Heart right ventricle (tissue), 16 donors: ENCODE data around the gene ATP4A. TPM values are rescaled to one million over a fixed set of nuclear protein-coding genes. Genes with fewer than 3 reads are reported as not detected.

ENCODE experiments used
- ATAC-seq, 8 donors: fragments of 200-7000 bp; cut with Tn5 transposase; one replicate each; pipeline ENCODE4 v1.9.1; 2020; ENCODE audit warnings: mild to moderate bottlenecking in 8 of 8, moderate library complexity in 8 of 8, moderate number of reproducible peaks in 1 of 8
- DNase-seq, 2 donors: peaks; one replicate each; pipeline ENCODE4 v3.0.0-alpha.2; 2020
- H3K27ac ChIP-seq, 10 donors: fragments of 200-600 bp; sonication (generic) in 2 of 10; one replicate each; pipeline versions ENCODE4 v1.5.0 to v1.8.0; 2020 to 2022; ENCODE audit warnings: mild to moderate bottlenecking in 3 of 10
- H3K27me3 ChIP-seq, 7 donors: fragments of 200-600 bp; one replicate each; pipeline ENCODE4 v1.8.0; 2021 to 2022; ENCODE audit warnings: mild to moderate bottlenecking in 2 of 7
- H3K36me3 ChIP-seq, 9 donors: fragments of 200-600 bp; sonication (generic) in 1 of 9; one replicate each; pipeline versions ENCODE4 v1.5.0 to v1.8.0; 2020 to 2022; ENCODE audit warnings: mild to moderate bottlenecking in 2 of 9
- H3K4me1 ChIP-seq, 9 donors: fragments of 200-600 bp; sonication (generic) in 1 of 9; one replicate each; pipeline versions ENCODE4 v1.5.0 to v1.8.0; 2020 to 2022; ENCODE audit warnings: mild to moderate bottlenecking in 4 of 9
- H3K4me3 ChIP-seq, 10 donors: fragments of 200-600 bp; sonication (generic) in 2 of 10; one replicate each; pipeline versions ENCODE4 v1.5.0 to v1.8.0; 2020 to 2022; ENCODE audit warnings: mild to moderate bottlenecking in 7 of 10, moderate library complexity in 2 of 10
- H3K9me3 ChIP-seq, 11 donors: fragments of 200-600 bp in 10 of 11; sonication (generic) in 2 of 11; one replicate each; pipeline versions ENCODE4 v1.5.0 to v1.8.0; 2013 to 2022; ENCODE audit warnings: mild to moderate bottlenecking in 2 of 11, control low read depth in 1 of 11, moderate library complexity in 1 of 11
- CTCF ChIP-seq, 9 donors: fragments of 200-600 bp; sonication (generic) in 2 of 9; IDR thresholded peaks; one replicate each; pipeline versions ENCODE4 v1.5.0 to v1.8.0; 2021 to 2022; ENCODE audit warnings: antibody characterized with exemption in 9 of 9, mild to moderate bottlenecking in 5 of 9, moderate library complexity in 1 of 9
- WGBS, 2 donors: extraction: QIAGEN DNeasy Blood & Tissue Kit; methylation state at CpG; one replicate each; pipeline ENCODE4 v1.1.7; 2013; ENCODE audit warnings: inconsistent platforms in 1 of 2; 5-methylcytosine and 5-hydroxymethylcytosine counted together
- intact Hi-C, 10 donors: fragments of 100-400 bp; cut with DNase I; formaldehyde crosslinking; loops; one replicate each; pipeline versions ENCODE4 v1.11.1 to v1.14.2; 2022
- long read RNA-seq, 3 donors: library from polyadenylated mRNA; unstranded; transcript quantifications; one replicate each; pipeline ENCODE4 v2.0.0, GENCODE V29; 2020 to 2021
- polyA plus RNA-seq, 2 donors: library from polyadenylated mRNA; stranded (reverse); fragments of 200-250 nt; gene quantifications; one replicate each; pipeline ENCODE4 v1.2.3, GENCODE V29; 2013
- total RNA-seq, 10 donors: library from RNA; stranded (reverse); fragmentation: NEBNext Ultra II Directional in 3 of 10; extraction: Animal tissue kit (Norgen Biotek cat#: 25700) in 3 of 10; gene quantifications; one replicate each; pipeline versions ENCODE4 v1.2.1 to v1.2.4, GENCODE V29; 2021 to 2023
- donor health status: Arrhythmogenic right ventricular cardiomyopathy.
- donor health status: ischemic (EF 13 %, LVEDD 7.1; RV severe dilation, severe dysfunction).
- donor health status: healthy with polysubstance abuse.
- donor health status: DM: no; HTN: yes; CAD: no.
- donor health status: DM: no; HTN: no; CAD: no.
- donor health status: ischemic (EF 25% LVEDD 6.9; RV normal size, moderate dysfunction).
- donor health status: ischemic (EF 25% LVEDD 5.7; RV mildly dilated, moderate dysfunction).
- donor health status: healthy.
- donor health status: DM: yes; HTN: yes; CAD: no.
- donor health status: Ischemic cardiomyopathy.
- donor health status: ischemic (EF 35%, LVEDD 5.7; RV mildly dilated, moderate dysfunction).
- donor health status: nonischemic (EF 11% LVEDD 7.7; RV severe dilation, severe dysfunction).
- donor health status: DM: yes; HTN: yes; CAD: no.
- donor health status: PGD.
- donor health status: ischemic (EF 29% LVEDD 5.4; RV normal size, mild dysfunction).
- donor health status: nonischemic (EF 23%, LVEDD 6.1; RV moderate dilation, normal function).

The ATP4A gene
- total RNA-seq (not detected), polyA plus RNA-seq (not detected)
- long read RNA-seq, donor 1 = 0 reads
- long read RNA-seq, donor 2 = 0 reads
- long read RNA-seq, donor 3 = 0 reads

- H3K27ac ChIP-seq = no peak within 1 kb of the TSS
- no peaks in the 10 kb centered on the region for H3K9me3 ChIP-seq
- H3K4me1 ChIP-seq = peaks cover 0 to 4% (median 2%) of the 10 kb centered on the region in 9 donors
- no peaks in the 10 kb centered on the region for H3K36me3 ChIP-seq
- intact Hi-C loops = no loop called here
- DNase-seq = no peak
- 61 to 66% methylated on average over 15 of the region's 15 CpGs for WGBS, 2 donors
- no peak for TF ChIP-seq CTCF (IDR thresholded peaks at IDR 0.05)
- peaks cover 6 to 61% (median 52%) of the 10 kb centered on the region in 7 donors for H3K27me3 ChIP-seq
- no peak within 1 kb of the TSS for H3K4me3 ChIP-seq
- no peak for ATAC-seq
Observed at GRCh38 chr19:35563207-35563829, at the start of gene ATP4A. TSS of gene ATP4A (minus strand) at chr19:35563658. CDS start at chr19:35563629, 29 bp downstream.

- peaks cover 4 to 24% (median 12%) of the 10 kb centered on the region in 9 donors for H3K4me1 ChIP-seq
- TF ChIP-seq CTCF (IDR thresholded peaks at IDR 0.05) = peak in 2 of 9 donors; percentile 17
- peak within 1 kb of the TSS; percentile 59 to 95 (median 72) for H3K4me3 ChIP-seq
- intact Hi-C loops = loop anchor here in 2 of 10 donors (5.0 kb wide), 2 partner anchors 60 to 65 kb away; partner anchors contain the start of gene TMEM147 (in 1 of the 2)
- peaks cover 0 to 11% (median 0%) of the 10 kb centered on the region in 11 donors for H3K9me3 ChIP-seq
- 0 to 1% methylated on average over 47 of the region's 47 CpGs for WGBS, 2 donors
- DNase-seq = peak; percentile 91 to 94
- H3K27me3 ChIP-seq = no peaks in the 10 kb centered on the region
- ATAC-seq = peak; percentile 97 to 100 (median 99)
- peaks cover 0 to 25% (median 0%) of the 10 kb centered on the region in 9 donors for H3K36me3 ChIP-seq
- H3K27ac ChIP-seq = peak within 1 kb of the TSS in 8 of 10 donors; percentile 57 to 87 (median 64)
Observed at GRCh38 chr19:35612559-35613321, 49.3 kb upstream of the ATP4A start, which contains the start of gene HAUS5. TSS of gene HAUS5 (plus strand) at chr19:35612735. CDS start at chr19:35612795, 60 bp downstream.

- peaks cover 4 to 24% (median 12%) of the 10 kb centered on the region in 9 donors for H3K4me1 ChIP-seq
- no peak for TF ChIP-seq CTCF (IDR thresholded peaks at IDR 0.05)
- H3K27ac ChIP-seq = peak overlapping the region in 7 of 10 donors; percentile 9 to 87 (median 61)
- peaks cover 0 to 17% (median 4%) of the 10 kb centered on the region in 11 donors for H3K9me3 ChIP-seq
- peak overlapping the region; percentile 59 to 95 (median 72) for H3K4me3 ChIP-seq
- H3K36me3 ChIP-seq = peaks cover 0 to 20% (median 0%) of the 10 kb centered on the region in 9 donors
- H3K27me3 ChIP-seq = no peaks in the 10 kb centered on the region
- WGBS, 2 donors = 32 to 33% methylated on average over 9 of the region's 9 CpGs
- ATAC-seq = no peak
- no peak for DNase-seq
- intact Hi-C loops = loop anchor here in 2 of 10 donors (5.0 kb wide), 2 partner anchors 60 to 65 kb away; partner anchors contain the start of gene TMEM147 (in 1 of the 2)
Observed at GRCh38 chr19:35612224-35612558, 48.7 kb upstream of the ATP4A start.

- peak overlapping the region in 1 of 10 donors; percentile 51 for H3K27ac ChIP-seq
- TF ChIP-seq CTCF (IDR thresholded peaks at IDR 0.05) = no peak
- no peaks in the 10 kb centered on the region for H3K27me3 ChIP-seq
- H3K36me3 ChIP-seq = peaks cover 0 to under 1% (median 0%) of the 10 kb centered on the region in 9 donors
- ATAC-seq (no peak), DNase-seq (no peak)
- no peak overlapping the region for H3K4me3 ChIP-seq
- H3K9me3 ChIP-seq = peaks cover 0 to 22% (median 5%) of the 10 kb centered on the region in 11 donors
- intact Hi-C loops = loop anchor here in 2 of 10 donors (5.0 kb wide), 2 partner anchors 58 to 63 kb away; partner anchors contain the start of gene TMEM147 (in 1 of the 2)
- peaks cover 4 to 24% (median 12%) of the 10 kb centered on the region in 9 donors for H3K4me1 ChIP-seq
- WGBS, 2 donors = 58 to 66% methylated on average over 6 of the region's 6 CpGs
Observed at GRCh38 chr19:35609851-35610353, 46.4 kb upstream of the ATP4A start.
